CD4-positive, alpha-beta memory T cell (primary cell): ENCODE measurements around the gene KRT85. TPM values are rescaled to one million over a fixed set of nuclear protein-coding genes. Genes with fewer than 3 reads are reported as not detected.

ENCODE experiments used
- CTCF ChIA-PET: fragments of 350-600 bp; sonication (Branson Sonifier 250); formaldehyde crosslinking; loops from one replicate; lab custom pipeline; 2021; ENCODE audit warnings: inconsistent platforms; ENCODE audit not compliant: partially characterized antibody; lab: Charles Lee
- POLR2A ChIA-PET: fragments of 350-600 bp; sonication (Branson Sonifier 250); formaldehyde crosslinking; loops from one replicate; lab custom pipeline; 2021; ENCODE audit not compliant: partially characterized antibody; lab: Charles Lee
- DNase-seq, 5 donors: peaks; one replicate each; pipeline versions ENCODE4 v3.0.0 to v3.0.0-alpha.2; 2020 to 2022; ENCODE audit warnings: mixed read lengths in 1 of 5
- H3K27ac ChIP-seq: one replicate; pipeline ENCODE4 v1.7.0; 2013; ENCODE audit warnings: low read depth, low read length
- H3K27me3 ChIP-seq: 2 replicates; pipeline ENCODE4 v1.7.0; 2013; ENCODE audit warnings: mild to moderate bottlenecking, low read length, moderate library complexity; ENCODE audit not compliant: insufficient read depth
- H3K36me3 ChIP-seq: 2 replicates; pipeline ENCODE4 v1.7.0; 2013; ENCODE audit warnings: mild to moderate bottlenecking, low read length, moderate library complexity; ENCODE audit not compliant: insufficient read depth
- H3K4me1 ChIP-seq: 2 replicates; pipeline ENCODE4 v1.7.0; 2013; ENCODE audit warnings: mild to moderate bottlenecking, low read length, moderate library complexity; ENCODE audit not compliant: insufficient read depth
- H3K4me3 ChIP-seq, 2 donors: one replicate each; pipeline ENCODE4 v1.7.0; 2013; ENCODE audit warnings: low read length in 2 of 2, mild to moderate bottlenecking in 1 of 2
- H3K9me3 ChIP-seq, 2 donors: one replicate each; pipeline ENCODE4 v1.7.0; 2013; ENCODE audit warnings: low read length in 2 of 2, control low read depth in 1 of 2; ENCODE audit not compliant: control insufficient read depth in 1 of 2
- H3K27ac Mint-ChIP-seq, 7 donors: one replicate each; pipeline ENCODE4 v1.8.0; 2020 to 2021; ENCODE audit warnings: mixed read lengths in 7 of 7, mild to moderate bottlenecking in 6 of 7, inconsistent platforms in 3 of 7, moderate library complexity in 3 of 7
- H3K27me3 Mint-ChIP-seq, 2 donors: one replicate each; pipeline ENCODE4 v1.8.0; 2020 to 2021; ENCODE audit warnings: mixed read lengths in 2 of 2
- H3K36me3 Mint-ChIP-seq, 2 donors: one replicate each; pipeline ENCODE4 v1.8.0; 2020 to 2021; ENCODE audit warnings: mixed read lengths in 2 of 2, inconsistent platforms in 1 of 2, mild to moderate bottlenecking in 1 of 2
- H3K4me1 Mint-ChIP-seq, 4 donors: one replicate each; pipeline ENCODE4 v1.8.0; 2020 to 2021; ENCODE audit warnings: mixed read lengths in 4 of 4, mild to moderate bottlenecking in 1 of 4
- H3K4me3 Mint-ChIP-seq, 8 donors: one replicate each; pipeline ENCODE4 v1.8.0; 2020 to 2021; ENCODE audit warnings: mixed read lengths in 8 of 8, mild to moderate bottlenecking in 7 of 8, moderate library complexity in 6 of 8, inconsistent platforms in 3 of 8
- H3K9me3 Mint-ChIP-seq, 8 donors: one replicate each; pipeline ENCODE4 v1.8.0; 2020 to 2021; ENCODE audit warnings: mixed read lengths in 8 of 8, mild to moderate bottlenecking in 5 of 8, inconsistent platforms in 3 of 8, moderate library complexity in 1 of 8
- intact Hi-C: fragments of 100-400 bp; cut with micrococcal nuclease; formaldehyde crosslinking; loops from one replicate; pipeline ENCODE4 v1.15.1; 2023
- polyA plus RNA-seq, 2 donors: library from polyadenylated mRNA; unstranded; fragments of 300-500 nt; fragmentation: Illumina TruSeq; gene quantifications; one replicate each; pipeline ENCODE4 v1.2.3, GENCODE V29; 2021
- total RNA-seq, 2 experiments: library from RNA; stranded (reverse); gene quantifications; one replicate each; pipeline ENCODE4 v1.2.3, GENCODE V29; 2021

The KRT85 gene
- total and polyA plus RNA-seq, 4 experiments from 2014 or later = not detected

DNA sequence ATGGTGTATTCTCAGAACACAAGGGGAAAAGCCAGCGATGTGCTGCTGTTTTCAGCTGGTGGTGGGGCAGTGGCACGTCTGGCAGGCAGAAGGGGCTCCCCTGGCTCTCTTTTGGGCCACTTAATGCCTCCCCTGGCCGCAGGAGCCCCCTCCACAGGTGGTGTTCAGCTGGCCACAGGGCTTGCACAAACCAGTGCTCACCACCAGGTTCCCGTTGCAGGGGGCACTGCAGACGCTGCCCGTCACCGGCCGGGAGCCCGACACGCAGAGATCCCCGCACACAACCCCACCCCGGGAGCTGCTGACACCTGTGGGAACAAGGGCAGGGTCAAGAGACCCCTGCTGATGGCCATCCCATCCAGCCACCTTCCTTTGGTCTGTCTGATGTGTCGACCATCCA, 52.8 kb downstream of the KRT85 start:
- CTCF ChIA-PET = interaction anchor here (2.9 kb wide), 1 partner anchor 13 kb away, joined by 12 read pairs; no protein-coding TSS in a partner anchor
- no peak for DNase-seq

GRCh38 chr12:52313926-52314325, 53.4 kb downstream of the KRT85 start:
- Histone ChIP-seq H3K9me3 (no peaks in the 10 kb centered on the region), H3K27me3 (peaks cover 6% of the 10 kb centered on the region), H3K27ac (no peak overlapping the region), H3K36me3 (no peaks in the 10 kb centered on the region), H3K4me3 (no peak overlapping the region), H3K4me1 (no peaks in the 10 kb centered on the region)
- H3K4me3 Mint-ChIP-seq = no peak overlapping the region
- peaks cover under 1 to 1% (median under 1%) of the 10 kb centered on the region in 4 donors for H3K4me1 Mint-ChIP-seq
- peaks cover 0 to 2% (median 0%) of the 10 kb centered on the region in 8 donors for H3K9me3 Mint-ChIP-seq
- no peak overlapping the region for H3K27ac Mint-ChIP-seq
- DNase-seq = no peak
- ChIA-PET CTCF (interaction anchor here (2.9 to 3.6 kb wide), 2 partner anchors 13 to 14 kb away, joined by 12 to 26 read pairs; no protein-coding TSS in a partner anchor), POLR2A (no interaction called here)
- no peaks in the 10 kb centered on the region for H3K36me3 Mint-ChIP-seq
- intact Hi-C loops = no loop called here
- H3K27me3 Mint-ChIP-seq = peaks cover 18 to 41% of the 10 kb centered on the region in 2 donors

More for the DNA sequence above, 52.8 kb downstream of the KRT85 start:
- no peak overlapping the region for H3K4me3 Mint-ChIP-seq
- H3K36me3 ChIP-seq = no peaks in the 10 kb centered on the region
- H3K36me3 Mint-ChIP-seq = no peaks in the 10 kb centered on the region
- intact Hi-C loops = no loop called here
- no peaks in the 10 kb centered on the region for H3K9me3 ChIP-seq
- POLR2A ChIA-PET = no interaction called here
- H3K27ac Mint-ChIP-seq = no peak overlapping the region
- peaks cover 4% of the 10 kb centered on the region for H3K27me3 ChIP-seq
- H3K27me3 Mint-ChIP-seq = peaks cover 13 to 35% of the 10 kb centered on the region in 2 donors
- H3K4me1 Mint-ChIP-seq = no peaks in the 10 kb centered on the region
- H3K4me3 ChIP-seq = no peak overlapping the region
- no peaks in the 10 kb centered on the region for H3K9me3 Mint-ChIP-seq
- H3K4me1 ChIP-seq = no peaks in the 10 kb centered on the region
- no peak overlapping the region for H3K27ac ChIP-seq

GRCh38 chr12:52313461-52313860, 53.8 kb downstream of the KRT85 start:
- ChIA-PET CTCF (interaction anchor here (3.6 kb wide), 1 partner anchor 14 kb away, joined by 26 read pairs; no protein-coding TSS in a partner anchor), POLR2A (no interaction called here)
- peaks cover 18 to 44% of the 10 kb centered on the region in 2 donors for H3K27me3 Mint-ChIP-seq
- H3K4me1 ChIP-seq = no peaks in the 10 kb centered on the region
- no peak for DNase-seq
- H3K4me1 Mint-ChIP-seq = peaks cover 4 to 6% (median 4%) of the 10 kb centered on the region in 4 donors
- no peak overlapping the region for H3K27ac Mint-ChIP-seq
- H3K27ac ChIP-seq = no peak overlapping the region
- peaks cover 0 to 2% (median 0%) of the 10 kb centered on the region in 8 donors for H3K9me3 Mint-ChIP-seq
- no peak overlapping the region for H3K4me3 ChIP-seq
- H3K36me3 Mint-ChIP-seq = no peaks in the 10 kb centered on the region
- no peaks in the 10 kb centered on the region for H3K36me3 ChIP-seq
- H3K9me3 ChIP-seq = no peaks in the 10 kb centered on the region
- intact Hi-C loops = no loop called here
- no peak overlapping the region for H3K4me3 Mint-ChIP-seq
- peaks cover 8% of the 10 kb centered on the region for H3K27me3 ChIP-seq

GRCh38 chr12:52312086-52312485, 55.2 kb downstream of the KRT85 start:
- Histone ChIP-seq H3K36me3 (no peaks in the 10 kb centered on the region), H3K4me1 (no peaks in the 10 kb centered on the region), H3K4me3 (no peak overlapping the region), H3K27me3 (peaks cover 8% of the 10 kb centered on the region), H3K27ac (no peak overlapping the region), H3K9me3 (no peaks in the 10 kb centered on the region)
- intact Hi-C loops = no loop called here
- POLR2A ChIA-PET = no interaction called here
- Mint-ChIP-seq H3K27me3 (peaks cover 24 to 52% of the 10 kb centered on the region in 2 donors), H3K4me1 (peaks cover 4 to 6% (median 4%) of the 10 kb centered on the region in 4 donors), H3K36me3 (no peaks in the 10 kb centered on the region), H3K9me3 (peaks cover 0 to 2% (median 0%) of the 10 kb centered on the region in 8 donors), H3K27ac (no peak overlapping the region), H3K4me3 (no peak overlapping the region)
- DNase-seq = no peak
- CTCF ChIA-PET = interaction anchor here (1.2 to 3.6 kb wide), 4 partner anchors 13 to 155 kb away, joined by 6 to 26 read pairs (median 10); no protein-coding TSS in a partner anchor

DNA sequence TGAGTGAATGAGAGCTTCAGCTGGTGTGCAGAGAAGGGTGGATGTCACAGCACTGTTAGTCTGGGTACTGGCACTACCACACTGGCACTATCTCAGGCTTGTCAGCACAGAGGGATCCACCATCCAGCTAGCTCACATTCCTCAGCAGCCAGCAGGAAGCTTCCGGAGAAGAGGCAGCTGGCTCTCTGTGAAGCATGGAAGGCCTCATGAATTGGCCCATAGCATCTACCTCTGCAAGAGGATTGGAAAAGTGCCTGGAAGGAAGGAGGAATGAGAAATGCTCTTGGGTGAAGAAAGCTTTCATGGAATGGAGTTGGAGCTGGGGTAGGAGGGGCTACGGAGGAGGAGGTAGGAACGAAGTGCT, 56.0 kb downstream of the KRT85 start:
- Mint-ChIP-seq H3K4me1 (peaks cover 4 to 9% (median 4%) of the 10 kb centered on the region in 4 donors), H3K27me3 (peaks cover 30 to 57% of the 10 kb centered on the region in 2 donors)

DNA sequence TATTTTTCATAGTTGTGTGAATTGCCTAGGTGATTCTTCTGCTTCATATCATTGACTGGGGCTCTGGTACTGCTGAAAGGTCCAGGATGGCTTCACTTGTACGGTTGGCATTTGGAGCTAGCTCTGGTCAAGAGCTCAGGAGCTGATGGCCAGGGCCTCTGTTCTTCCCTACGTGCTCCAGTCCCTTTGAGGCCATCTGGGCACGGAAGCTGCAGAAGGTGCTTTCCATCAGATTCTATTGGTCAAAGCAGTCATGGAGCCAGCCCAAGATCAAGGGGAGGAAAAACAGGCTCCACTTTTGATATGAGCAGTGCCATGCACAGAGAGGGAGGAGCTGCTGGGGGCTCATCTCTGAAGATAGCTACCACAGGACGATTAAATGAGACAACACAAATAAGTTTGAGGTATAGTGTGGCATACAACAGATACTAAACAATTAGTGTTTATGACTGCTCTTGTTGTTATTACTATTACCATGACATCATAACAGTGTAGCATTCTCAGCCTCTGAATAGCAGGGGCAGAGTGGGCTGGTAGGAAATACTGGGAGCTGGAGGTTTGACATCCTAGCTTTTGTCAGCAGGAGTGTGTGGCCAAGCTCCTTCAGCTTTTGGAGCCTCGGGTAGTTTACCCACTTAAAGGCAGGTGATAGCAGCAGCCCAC, 56.5 kb downstream of the KRT85 start:
- H3K27me3 Mint-ChIP-seq = peaks cover 32 to 57% of the 10 kb centered on the region in 2 donors
- peaks cover 4 to 11% (median 4%) of the 10 kb centered on the region in 4 donors for H3K4me1 Mint-ChIP-seq
- intact Hi-C loops = no loop called here
- peaks cover 0 to 2% (median 0%) of the 10 kb centered on the region in 8 donors for H3K9me3 Mint-ChIP-seq
- Histone ChIP-seq H3K4me1 (no peaks in the 10 kb centered on the region), H3K9me3 (no peaks in the 10 kb centered on the region), H3K36me3 (no peaks in the 10 kb centered on the region), H3K27ac (no peak overlapping the region), H3K4me3 (no peak overlapping the region), H3K27me3 (peaks cover 8% of the 10 kb centered on the region)
- H3K4me3 Mint-ChIP-seq = peak overlapping the region in 1 of 8 donors; percentile 24
- no peak for DNase-seq
- no peak overlapping the region for H3K27ac Mint-ChIP-seq
- no peaks in the 10 kb centered on the region for H3K36me3 Mint-ChIP-seq
- ChIA-PET CTCF (interaction anchor here (2.7 to 3.6 kb wide), 2 partner anchors 17 to 32 kb away, joined by 15 to 26 read pairs; no protein-coding TSS in a partner anchor), POLR2A (no interaction called here)

More for the DNA sequence above, 56.0 kb downstream of the KRT85 start:
- no peak for DNase-seq
- H3K27ac Mint-ChIP-seq = no peak overlapping the region
- H3K4me3 Mint-ChIP-seq = no peak overlapping the region
- CTCF ChIA-PET = interaction anchor here (1.2 to 3.6 kb wide), 4 partner anchors 14 to 154 kb away, joined by 6 to 26 read pairs (median 10); no protein-coding TSS in a partner anchor
- H3K4me3 ChIP-seq = no peak overlapping the region
- POLR2A ChIA-PET = no interaction called here
- no peaks in the 10 kb centered on the region for H3K4me1 ChIP-seq
- peaks cover 0 to 2% (median 0%) of the 10 kb centered on the region in 8 donors for H3K9me3 Mint-ChIP-seq
- H3K9me3 ChIP-seq = no peaks in the 10 kb centered on the region
- H3K27ac ChIP-seq = no peak overlapping the region
- H3K36me3 Mint-ChIP-seq = no peaks in the 10 kb centered on the region
- H3K36me3 ChIP-seq = no peaks in the 10 kb centered on the region
- H3K27me3 ChIP-seq = peaks cover 8% of the 10 kb centered on the region
- intact Hi-C loops = no loop called here
